Stomach (tissue), 4 donors: ENCODE measurements around the gene USP40.

Experiments
- POLR2A ChIP-seq, 4 donors: fragments of 450-650 bp; IDR thresholded peaks; one replicate each; pipeline ENCODE4 v1.6.1; 2016; ENCODE audit warnings: antibody characterized with exemption in 4 of 4, control low read depth in 2 of 4, mild to moderate bottlenecking in 1 of 4, moderate library complexity in 1 of 4
- TF ChIP-seq, protein P1 (sequence below), 7 experiments: fragments of 450-650 bp in 4 of 7; fragments of 200-600 bp in 3 of 7; sonication (generic) in 3 of 7; IDR thresholded peaks; one replicate each; pipeline ENCODE4 v1.5.1; 2016 to 2019; ENCODE audit warnings: antibody characterized with exemption in 7 of 7, control low read depth in 2 of 7, mild to moderate bottlenecking in 1 of 7

- TF ChIP-seq, protein P1, sequence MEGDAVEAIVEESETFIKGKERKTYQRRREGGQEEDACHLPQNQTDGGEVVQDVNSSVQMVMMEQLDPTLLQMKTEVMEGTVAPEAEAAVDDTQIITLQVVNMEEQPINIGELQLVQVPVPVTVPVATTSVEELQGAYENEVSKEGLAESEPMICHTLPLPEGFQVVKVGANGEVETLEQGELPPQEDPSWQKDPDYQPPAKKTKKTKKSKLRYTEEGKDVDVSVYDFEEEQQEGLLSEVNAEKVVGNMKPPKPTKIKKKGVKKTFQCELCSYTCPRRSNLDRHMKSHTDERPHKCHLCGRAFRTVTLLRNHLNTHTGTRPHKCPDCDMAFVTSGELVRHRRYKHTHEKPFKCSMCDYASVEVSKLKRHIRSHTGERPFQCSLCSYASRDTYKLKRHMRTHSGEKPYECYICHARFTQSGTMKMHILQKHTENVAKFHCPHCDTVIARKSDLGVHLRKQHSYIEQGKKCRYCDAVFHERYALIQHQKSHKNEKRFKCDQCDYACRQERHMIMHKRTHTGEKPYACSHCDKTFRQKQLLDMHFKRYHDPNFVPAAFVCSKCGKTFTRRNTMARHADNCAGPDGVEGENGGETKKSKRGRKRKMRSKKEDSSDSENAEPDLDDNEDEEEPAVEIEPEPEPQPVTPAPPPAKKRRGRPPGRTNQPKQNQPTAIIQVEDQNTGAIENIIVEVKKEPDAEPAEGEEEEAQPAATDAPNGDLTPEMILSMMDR (IDR thresholded peaks at IDR 0.05) = no peak
- no peak for TF ChIP-seq POLR2A (IDR thresholded peaks at IDR 0.05)
Measured at GRCh38 chr2:233481368-233482142, 85.0 kb downstream of the USP40 start.
